NCI-H510A (cell line): ENCODE measurements around the gene TMEM218.
A peak's percentile ranks its signal among the peaks of the same experiment; 100 is the strongest.

Source experiments
- DNase-seq: peaks from one replicate; lab custom pipeline; 2025; lab: John Stamatoyannopoulos, UW

Gene TMEM218

GRCh38 chr11:125111343-125112207 is at the start of gene TMEM218:
TSS of gene TMEM218 (minus strand) at chr11:125111626. CDS start at chr11:125102241, 9,385 bp downstream.
- peak; percentile 90 for DNase-seq

GRCh38 chr11:125157953-125158680 is 46.7 kb upstream of the TMEM218 start:
- no peak for DNase-seq

GRCh38 chr11:125157118-125157733 is 45.8 kb upstream of the TMEM218 start:
- no peak for DNase-seq

- no peak for DNase-seq
These were observed 45.1 kb upstream of the TMEM218 start for GRCh38 chr11:125156346-125157117.

- no peak for DNase-seq
These were observed 44.3 kb upstream of the TMEM218 start for GRCh38 chr11:125155767-125156166.

GRCh38 chr11:125155100-125155444 is 43.6 kb upstream of the TMEM218 start:
- DNase-seq = no peak

GRCh38 chr11:125154378-125155099 is 43.1 kb upstream of the TMEM218 start:
- DNase-seq = no peak

- no peak for DNase-seq
These were observed 42.4 kb upstream of the TMEM218 start for GRCh38 chr11:125153837-125154236.

- DNase-seq = no peak
These were observed 37.3 kb upstream of the TMEM218 start for GRCh38 chr11:125148743-125149142.

GRCh38 chr11:125148011-125148410 is 36.6 kb upstream of the TMEM218 start:
- DNase-seq = no peak

GRCh38 chr11:125147280-125147679 is 35.9 kb upstream of the TMEM218 start:
- DNase-seq = no peak

- no peak for DNase-seq
These were observed 34.8 kb upstream of the TMEM218 start for GRCh38 chr11:125146232-125146631.

GRCh38 chr11:125141686-125142535 is 30.5 kb upstream of the TMEM218 start:
- DNase-seq = no peak

GRCh38 chr11:125141178-125141577 is 29.8 kb upstream of the TMEM218 start:
- DNase-seq = no peak

- DNase-seq = no peak
These were observed 28.8 kb upstream of the TMEM218 start for GRCh38 chr11:125140233-125140632.

- no peak for DNase-seq
These were observed 28.4 kb upstream of the TMEM218 start for GRCh38 chr11:125139778-125140177.

GRCh38 chr11:125138966-125139365 is 27.5 kb upstream of the TMEM218 start:
- no peak for DNase-seq

GRCh38 chr11:125136001-125136400 is 24.6 kb upstream of the TMEM218 start:
- DNase-seq = no peak

- DNase-seq = no peak
These were observed 21.2 kb upstream of the TMEM218 start for GRCh38 chr11:125132596-125132995.

GRCh38 chr11:125132071-125132470 is 20.6 kb upstream of the TMEM218 start:
- DNase-seq = no peak
